ENCODE results near the gene VPS13A. TPM values are rescaled to one million over a fixed set of nuclear protein-coding genes. Genes with fewer than 3 reads are reported as not detected.

VPS13A gene
- total and polyA plus RNA-seq, 4 donors = 3.7 to 58.3 (median 19.7) TPM

DNA sequence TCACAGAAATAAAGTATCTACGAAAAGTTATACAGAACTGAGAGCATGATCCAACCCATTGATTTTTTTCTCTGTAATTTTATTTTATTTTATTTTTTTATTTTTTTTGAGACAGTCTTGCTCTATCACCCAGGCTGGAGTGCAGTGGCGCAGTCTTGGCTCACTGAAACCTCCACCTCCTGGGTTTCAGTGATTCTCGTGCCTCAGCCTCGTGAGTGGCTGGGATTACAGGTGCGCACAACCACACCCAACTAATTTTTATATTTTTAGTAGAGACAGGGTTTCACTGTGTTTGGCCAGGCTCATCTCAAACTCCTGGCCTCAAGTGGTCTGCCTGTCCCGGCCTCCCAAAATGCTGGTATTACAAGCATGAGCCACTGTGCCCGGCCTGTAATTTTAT lies 107.3 kb downstream of the VPS13A start:
- TF ChIP-seq, protein P1, sequence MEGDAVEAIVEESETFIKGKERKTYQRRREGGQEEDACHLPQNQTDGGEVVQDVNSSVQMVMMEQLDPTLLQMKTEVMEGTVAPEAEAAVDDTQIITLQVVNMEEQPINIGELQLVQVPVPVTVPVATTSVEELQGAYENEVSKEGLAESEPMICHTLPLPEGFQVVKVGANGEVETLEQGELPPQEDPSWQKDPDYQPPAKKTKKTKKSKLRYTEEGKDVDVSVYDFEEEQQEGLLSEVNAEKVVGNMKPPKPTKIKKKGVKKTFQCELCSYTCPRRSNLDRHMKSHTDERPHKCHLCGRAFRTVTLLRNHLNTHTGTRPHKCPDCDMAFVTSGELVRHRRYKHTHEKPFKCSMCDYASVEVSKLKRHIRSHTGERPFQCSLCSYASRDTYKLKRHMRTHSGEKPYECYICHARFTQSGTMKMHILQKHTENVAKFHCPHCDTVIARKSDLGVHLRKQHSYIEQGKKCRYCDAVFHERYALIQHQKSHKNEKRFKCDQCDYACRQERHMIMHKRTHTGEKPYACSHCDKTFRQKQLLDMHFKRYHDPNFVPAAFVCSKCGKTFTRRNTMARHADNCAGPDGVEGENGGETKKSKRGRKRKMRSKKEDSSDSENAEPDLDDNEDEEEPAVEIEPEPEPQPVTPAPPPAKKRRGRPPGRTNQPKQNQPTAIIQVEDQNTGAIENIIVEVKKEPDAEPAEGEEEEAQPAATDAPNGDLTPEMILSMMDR (IDR thresholded peaks at IDR 0.05; ENCODE audit: control extremely low read depth, extremely low read depth) = no peak

DNA sequence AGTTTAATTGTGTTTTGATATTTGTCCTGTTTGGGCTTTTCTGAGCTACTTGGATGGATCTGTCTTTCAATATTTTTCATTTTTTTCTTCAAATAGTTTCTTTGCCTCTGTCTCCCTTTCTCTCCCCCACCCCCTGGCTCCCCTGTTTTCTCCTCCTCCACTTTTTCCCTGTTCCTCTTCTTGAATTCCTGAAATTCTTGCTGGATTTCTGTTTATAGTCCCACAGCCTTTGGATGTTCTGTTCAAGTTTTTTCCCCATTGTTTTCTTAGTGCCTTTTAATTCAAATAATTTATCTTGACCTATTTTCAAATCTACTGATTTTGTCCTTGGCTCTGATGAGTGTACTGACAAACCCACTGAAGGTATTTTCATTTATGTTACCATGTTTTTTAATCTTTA lies 113.0 kb downstream of the VPS13A start:
- Histone ChIP-seq H3K9ac (ENCODE audit: insufficient read depth in 1 of 2, low read length in 2 of 2) (no peak overlapping the region), H3K4me3 (no peak overlapping the region), H3K9me3 (ENCODE audit: control insufficient read depth in 4 of 4, insufficient read depth in 3 of 4, low read length in 3 of 4) (no peaks in the 10 kb centered on the region), H3K27ac (ENCODE audit: low read depth in 1 of 2, low read length in 1 of 2) (no peak overlapping the region), H3K4me1 (ENCODE audit: control insufficient read depth in 5 of 5, insufficient read depth in 5 of 5, low read length in 5 of 5) (no peaks in the 10 kb centered on the region), H3K36me3 (ENCODE audit: control insufficient read depth in 4 of 4, insufficient read depth in 4 of 4, low read length in 4 of 4) (peaks cover 0 to 2% (median 0%) of the 10 kb centered on the region in 4 donors), H3K27me3 (ENCODE audit: control insufficient read depth in 3 of 3, insufficient read depth in 3 of 3, low read length in 2 of 3) (no peaks in the 10 kb centered on the region)
- DNase-seq (no peak), ATAC-seq (ENCODE audit: insufficient read depth, low FRiP score) (no peak)
- TF ChIP-seq, protein P1 (IDR thresholded peaks at IDR 0.05; ENCODE audit: control extremely low read depth, extremely low read depth) = no peak

More for the DNA sequence above, 107.3 kb downstream of the VPS13A start:
- H3K4me1 ChIP-seq (ENCODE audit: control insufficient read depth in 5 of 5, insufficient read depth in 5 of 5, low read length in 5 of 5) = no peaks in the 10 kb centered on the region
- no peaks in the 10 kb centered on the region for H3K9me3 ChIP-seq (ENCODE audit: control insufficient read depth in 4 of 4, insufficient read depth in 3 of 4, low read length in 3 of 4)
- no peak overlapping the region for H3K4me3 ChIP-seq
- DNase-seq (no peak), ATAC-seq (ENCODE audit: insufficient read depth, low FRiP score) (no peak)
- no peak overlapping the region for H3K9ac ChIP-seq (ENCODE audit: insufficient read depth in 1 of 2, low read length in 2 of 2)
- H3K27ac ChIP-seq (ENCODE audit: low read depth in 1 of 2, low read length in 1 of 2) = no peak overlapping the region
- 96 to 97% methylated on average over 7 of the region's 7 CpGs for WGBS, 2 donors
- peaks cover 0 to 7% (median 2%) of the 10 kb centered on the region in 4 donors for H3K36me3 ChIP-seq (ENCODE audit: control insufficient read depth in 4 of 4, insufficient read depth in 4 of 4, low read length in 4 of 4)
- H3K27me3 ChIP-seq (ENCODE audit: control insufficient read depth in 3 of 3, insufficient read depth in 3 of 3, low read length in 2 of 3) = no peaks in the 10 kb centered on the region

DNA sequence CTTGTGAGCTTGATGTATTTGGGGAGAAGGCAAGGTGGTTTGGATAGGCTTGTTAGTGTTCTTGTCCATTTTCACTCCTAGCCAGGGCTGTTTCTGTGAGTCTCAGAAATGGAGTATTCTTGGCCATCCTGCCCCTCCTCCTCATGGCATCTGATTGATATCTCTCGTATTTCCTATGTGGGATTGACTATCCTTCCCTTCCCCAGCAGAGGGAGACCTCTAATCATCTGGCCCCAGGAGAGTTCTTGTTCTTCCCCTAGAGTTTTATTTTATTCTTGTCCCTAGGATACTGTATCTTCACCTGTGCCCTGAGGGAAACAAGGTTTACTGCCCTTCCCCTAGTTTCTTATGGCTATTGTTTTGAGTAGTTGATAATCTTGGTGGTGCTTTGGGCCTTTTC lies 114.4 kb downstream of the VPS13A start:
- Histone ChIP-seq H3K36me3 (ENCODE audit: control insufficient read depth in 4 of 4, insufficient read depth in 4 of 4, low read length in 4 of 4) (peaks cover 0 to 5% (median 0%) of the 10 kb centered on the region in 4 donors), H3K27ac (ENCODE audit: low read depth in 1 of 2, low read length in 1 of 2) (no peak overlapping the region), H3K9ac (ENCODE audit: insufficient read depth in 1 of 2, low read length in 2 of 2) (no peak overlapping the region), H3K27me3 (ENCODE audit: control insufficient read depth in 3 of 3, insufficient read depth in 3 of 3, low read length in 2 of 3) (no peaks in the 10 kb centered on the region), H3K4me3 (no peak overlapping the region), H3K4me1 (ENCODE audit: control insufficient read depth in 5 of 5, insufficient read depth in 5 of 5, low read length in 5 of 5) (no peaks in the 10 kb centered on the region), H3K9me3 (ENCODE audit: control insufficient read depth in 4 of 4, insufficient read depth in 3 of 4, low read length in 3 of 4) (no peaks in the 10 kb centered on the region)
- TF ChIP-seq, protein P1 (IDR thresholded peaks at IDR 0.05; ENCODE audit: control extremely low read depth, extremely low read depth) = no peak
- ATAC-seq (ENCODE audit: insufficient read depth, low FRiP score) = no peak
- DNase-seq = peak in 2 of 3 donors; percentile 3 to 10
- 35 to 55% methylated on average over 1 of the region's 1 CpG for WGBS, 2 donors

DNA sequence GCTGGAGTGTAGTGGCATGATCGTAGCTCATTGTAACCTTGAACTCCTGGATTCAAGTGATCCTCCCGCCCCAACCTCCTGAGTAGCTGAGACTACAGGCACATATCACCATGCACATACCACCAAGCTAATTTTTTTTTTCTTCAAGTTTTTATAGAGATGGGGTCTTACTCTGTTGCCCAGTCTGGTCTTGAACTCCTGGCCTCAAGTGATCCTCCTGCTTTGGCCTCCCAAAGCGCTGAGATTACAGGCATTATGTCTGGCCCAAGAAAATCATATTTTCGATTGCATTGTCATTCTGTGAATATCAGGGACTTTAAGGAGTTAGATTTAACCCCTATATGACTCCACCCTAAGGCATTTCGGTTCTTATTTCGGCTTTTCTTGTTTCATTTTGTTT lies 116.6 kb downstream of the VPS13A start:
- Histone ChIP-seq H3K27me3 (ENCODE audit: control insufficient read depth in 3 of 3, insufficient read depth in 3 of 3, low read length in 2 of 3) (no peaks in the 10 kb centered on the region), H3K9me3 (ENCODE audit: control insufficient read depth in 4 of 4, insufficient read depth in 3 of 4, low read length in 3 of 4) (no peaks in the 10 kb centered on the region), H3K4me3 (no peak overlapping the region), H3K4me1 (ENCODE audit: control insufficient read depth in 5 of 5, insufficient read depth in 5 of 5, low read length in 5 of 5) (no peaks in the 10 kb centered on the region), H3K9ac (ENCODE audit: insufficient read depth in 1 of 2, low read length in 2 of 2) (no peak overlapping the region), H3K27ac (ENCODE audit: low read depth in 1 of 2, low read length in 1 of 2) (no peak overlapping the region), H3K36me3 (ENCODE audit: control insufficient read depth in 4 of 4, insufficient read depth in 4 of 4, low read length in 4 of 4) (peaks cover 0 to 5% (median 0%) of the 10 kb centered on the region in 4 donors)
- TF ChIP-seq, protein P1 (IDR thresholded peaks at IDR 0.05; ENCODE audit: control extremely low read depth, extremely low read depth) = no peak
- 95 to 96% methylated on average over 6 of the region's 6 CpGs for WGBS, 2 donors
- ATAC-seq (ENCODE audit: insufficient read depth, low FRiP score) (no peak), DNase-seq (no peak)

All from lung (tissue), 12 donors.